Measurements from ENCODE around the gene ZNF423. TPM values are rescaled to one million over a fixed set of nuclear protein-coding genes. Genes with fewer than 3 reads are reported as not detected.

Gene ZNF423
- polyA plus RNA-seq, 3 donors = 24.8 to 33.2 (median 25.8) TPM

DNA sequence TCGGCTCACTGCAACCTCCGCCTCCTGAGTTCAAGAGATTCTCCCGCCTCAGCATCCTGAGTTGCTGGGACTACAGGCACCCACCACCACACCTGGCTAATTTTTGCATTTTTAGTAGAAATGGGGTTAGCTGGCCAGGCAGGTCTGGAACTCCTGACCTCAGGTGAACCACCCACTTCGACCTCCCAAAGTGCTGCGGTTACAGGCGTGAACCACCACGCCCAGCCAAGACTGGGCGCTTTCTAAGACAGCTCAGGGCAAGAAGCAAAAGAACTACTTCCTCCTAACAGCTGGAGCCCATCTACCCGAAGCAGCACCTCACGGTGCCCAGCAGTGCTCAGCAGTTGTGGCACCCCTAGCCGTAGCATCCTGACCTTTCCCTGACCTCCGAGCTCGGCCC, 109.4 kb downstream of the ZNF423 start:
- DNase-seq (ENCODE audit: extremely low read depth in 1 of 11, low read depth in 9 of 11, low spot score in 4 of 11) = no peak

- DNase-seq (ENCODE audit: extremely low read depth in 1 of 11, low read depth in 9 of 11, low spot score in 4 of 11) = no peak
Observed at GRCh38 chr16:49745311-49745747, 110.6 kb downstream of the ZNF423 start.

DNA sequence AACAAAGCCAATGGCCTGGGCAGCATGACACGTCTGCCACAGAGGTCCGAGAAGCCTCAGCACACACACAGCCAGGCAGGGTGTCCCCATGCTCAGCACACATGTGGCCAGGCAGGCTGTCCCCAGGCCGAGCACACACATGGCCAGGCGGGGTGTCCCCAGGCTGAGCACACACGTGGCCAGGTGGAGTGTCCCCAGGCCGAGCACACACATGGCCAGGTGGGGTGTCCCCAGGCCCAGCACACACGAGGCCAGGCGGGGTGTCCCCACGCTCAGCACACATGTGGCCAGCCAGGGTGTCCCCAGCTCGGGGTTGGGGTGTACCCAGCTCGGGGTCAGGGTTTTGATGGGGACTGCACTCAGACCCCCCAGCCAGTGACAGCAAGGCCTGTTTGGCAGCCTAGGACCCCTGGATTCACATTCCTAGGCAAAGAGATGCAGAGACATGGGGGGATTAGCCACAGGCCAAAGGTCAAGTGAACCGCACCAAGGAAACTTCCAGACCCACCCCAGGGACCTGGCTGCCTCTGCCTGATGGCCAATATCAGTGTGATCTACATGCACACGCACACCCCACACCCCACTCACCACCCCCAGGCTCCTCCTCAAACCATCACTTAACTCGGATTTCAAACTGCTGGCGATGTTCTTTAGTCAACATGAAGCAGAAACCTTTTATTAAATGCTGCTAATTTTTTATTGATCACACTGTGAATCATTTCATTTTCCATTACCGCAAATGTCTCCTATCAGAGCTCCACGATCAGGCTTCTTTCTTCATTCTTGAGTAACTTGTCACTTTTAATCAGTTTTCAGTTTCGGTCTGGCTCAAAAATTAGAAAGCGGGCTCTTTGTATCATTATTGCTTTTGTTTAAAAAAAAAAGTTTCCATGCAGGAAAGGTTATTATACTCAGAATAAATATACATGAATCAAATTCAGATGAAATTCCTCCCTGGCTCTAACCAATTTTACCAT, 111.4 kb downstream of the ZNF423 start:
- DNase-seq (ENCODE audit: extremely low read depth in 1 of 11, low read depth in 9 of 11, low spot score in 4 of 11) = no peak

- DNase-seq (ENCODE audit: extremely low read depth in 1 of 11, low read depth in 9 of 11, low spot score in 4 of 11) = no peak
Observed at GRCh38 chr16:49743658-49744057, 112.3 kb downstream of the ZNF423 start.

DNA sequence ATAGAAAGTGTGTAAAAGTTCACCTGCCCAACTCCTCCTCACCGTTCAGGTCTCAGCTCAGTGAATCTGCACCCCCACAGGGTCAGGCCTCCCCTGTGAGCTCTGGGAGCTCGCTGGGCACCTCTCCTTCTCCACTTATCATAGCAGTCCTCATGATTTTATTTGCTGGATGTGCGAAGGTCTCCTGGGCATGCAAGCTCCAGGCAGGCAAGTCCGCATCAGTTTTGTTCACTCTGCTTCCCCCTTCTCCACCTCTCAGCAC, 112.8 kb downstream of the ZNF423 start:
- DNase-seq (ENCODE audit: extremely low read depth in 1 of 11, low read depth in 9 of 11, low spot score in 4 of 11) = no peak

DNA sequence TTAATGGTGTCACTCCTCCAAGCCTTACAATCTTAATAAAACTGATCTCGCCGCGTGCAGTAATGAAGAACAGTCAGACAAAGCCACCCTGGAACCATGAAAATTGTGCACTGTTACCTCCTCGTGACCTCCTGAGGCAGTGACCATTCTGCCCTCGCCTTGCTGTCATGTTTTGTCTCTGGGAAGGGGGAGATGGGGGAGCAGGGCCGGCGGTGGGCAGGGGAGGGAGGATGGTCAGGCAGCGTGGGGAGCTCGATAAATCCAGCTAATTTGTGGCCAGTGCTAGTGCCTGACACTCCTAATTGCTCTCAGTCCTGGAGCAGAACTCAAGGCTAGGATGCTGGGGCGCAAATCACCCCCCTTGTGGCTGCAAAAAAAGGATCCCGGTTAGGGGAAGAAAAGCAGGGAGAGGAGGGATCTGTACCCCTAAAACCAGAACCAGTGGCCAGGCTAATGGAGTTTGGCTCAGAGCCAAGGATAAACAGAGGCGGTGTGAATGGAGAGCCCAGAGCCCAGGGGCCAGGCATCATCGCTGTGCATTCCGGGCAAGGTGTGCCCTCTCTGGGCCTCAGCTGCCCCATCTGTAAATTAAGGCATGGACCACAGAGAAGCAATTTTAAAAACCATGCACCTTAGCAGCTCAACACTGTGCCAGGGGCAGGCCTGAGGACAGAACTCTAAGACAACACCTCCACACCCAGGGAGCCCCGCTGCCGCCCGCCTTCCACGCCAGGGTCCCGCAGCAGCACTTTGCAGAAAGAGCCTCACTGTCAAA, 113.3 kb downstream of the ZNF423 start:
- peak in 4 of 11 donors; percentile 70 to 74 (median 72) for DNase-seq (ENCODE audit: extremely low read depth in 1 of 11, low read depth in 9 of 11, low spot score in 4 of 11)

GRCh38 chr16:49740256-49740655, 115.7 kb downstream of the ZNF423 start:
- no peak for DNase-seq (ENCODE audit: extremely low read depth in 1 of 11, low read depth in 9 of 11, low spot score in 4 of 11)

GRCh38 chr16:49739381-49739780, 116.5 kb downstream of the ZNF423 start:
- no peak for DNase-seq (ENCODE audit: extremely low read depth in 1 of 11, low read depth in 9 of 11, low spot score in 4 of 11)

GRCh38 chr16:49738832-49739231, 117.1 kb downstream of the ZNF423 start:
- no peak for DNase-seq (ENCODE audit: extremely low read depth in 1 of 11, low read depth in 9 of 11, low spot score in 4 of 11)

GRCh38 chr16:49738001-49738400, 117.9 kb downstream of the ZNF423 start:
- no peak for DNase-seq (ENCODE audit: extremely low read depth in 1 of 11, low read depth in 9 of 11, low spot score in 4 of 11)

GRCh38 chr16:49737541-49737940, 118.4 kb downstream of the ZNF423 start:
- DNase-seq (ENCODE audit: extremely low read depth in 1 of 11, low read depth in 9 of 11, low spot score in 4 of 11) = no peak

GRCh38 chr16:49734331-49734730, 121.6 kb downstream of the ZNF423 start:
- DNase-seq (ENCODE audit: extremely low read depth in 1 of 11, low read depth in 9 of 11, low spot score in 4 of 11) = no peak

DNA sequence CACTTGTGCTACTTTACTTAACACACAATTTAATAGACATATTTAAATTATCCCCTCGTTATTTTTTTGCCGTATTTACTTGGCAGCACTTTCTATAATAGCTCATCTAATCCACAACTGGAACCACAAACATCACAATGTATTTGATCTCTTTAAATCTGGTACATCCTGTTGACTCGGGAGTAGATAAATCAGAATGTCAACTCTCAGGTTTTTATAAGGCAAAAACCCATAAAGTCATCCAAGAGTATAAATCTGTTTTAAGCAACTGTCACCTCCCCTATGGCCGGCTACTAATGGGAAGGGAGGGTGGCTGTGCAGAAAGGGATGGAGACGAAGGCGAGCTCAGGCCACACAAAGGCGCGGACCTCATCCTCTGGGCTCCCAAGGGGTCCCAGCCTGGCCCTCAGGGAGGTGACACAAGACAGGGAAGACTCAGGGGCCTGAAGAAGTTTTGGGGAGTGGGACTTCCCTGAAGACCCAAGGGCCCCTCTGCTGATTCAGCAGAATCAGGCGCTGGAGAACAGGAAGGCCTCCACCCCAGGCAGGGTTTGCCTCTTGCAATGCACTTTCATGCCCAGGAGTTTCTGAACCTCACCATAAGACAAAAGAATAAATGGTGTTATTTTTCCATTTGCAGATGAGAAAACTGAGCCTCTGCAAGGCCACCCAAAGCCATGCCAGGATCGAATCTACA, 122.5 kb downstream of the ZNF423 start:
- peak in 8 of 11 donors; percentile 62 to 83 (median 76) for DNase-seq (ENCODE audit: extremely low read depth in 1 of 11, low read depth in 9 of 11, low spot score in 4 of 11)

DNA sequence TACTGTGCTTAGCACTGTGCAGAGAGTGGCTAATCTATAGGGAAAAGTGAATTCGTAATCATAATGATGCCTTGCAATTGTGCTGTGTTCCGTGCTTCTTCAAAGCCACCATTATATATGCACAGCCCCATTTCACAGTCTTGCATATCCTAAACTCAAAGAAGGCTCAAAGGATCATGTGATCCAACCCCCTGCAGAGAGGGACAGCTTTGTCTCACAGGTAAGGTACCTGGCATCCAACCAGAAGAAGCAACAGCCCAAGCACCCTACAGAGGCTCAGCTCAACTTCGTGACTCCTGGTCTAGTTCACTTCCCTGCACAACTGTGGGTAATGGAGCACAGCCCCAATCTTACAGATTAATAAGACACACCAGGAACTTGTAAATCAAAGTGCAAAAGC, 124.0 kb downstream of the ZNF423 start:
- DNase-seq (ENCODE audit: extremely low read depth in 1 of 11, low read depth in 9 of 11, low spot score in 4 of 11) = no peak

DNA sequence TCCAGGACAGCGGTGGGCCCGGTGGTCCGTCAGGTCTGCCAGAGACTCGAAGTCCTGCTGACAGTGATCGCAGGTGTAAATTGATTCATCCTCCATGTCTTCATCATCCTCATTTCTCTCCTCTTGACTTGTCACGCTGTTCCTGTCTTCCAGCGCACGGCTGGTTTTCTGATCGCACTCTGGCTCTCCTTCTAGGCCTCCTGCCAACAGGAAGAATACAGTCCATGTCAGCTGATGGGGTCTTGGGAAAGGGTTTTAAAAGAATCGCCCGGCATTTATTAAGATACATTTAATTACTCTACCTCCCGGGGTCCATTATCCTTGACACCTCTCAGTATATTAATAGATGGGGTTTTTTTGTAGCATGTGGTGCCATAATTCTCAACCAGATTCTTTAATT, 125.1 kb downstream of the ZNF423 start:
- DNase-seq (ENCODE audit: extremely low read depth in 1 of 11, low read depth in 9 of 11, low spot score in 4 of 11) = no peak

DNA sequence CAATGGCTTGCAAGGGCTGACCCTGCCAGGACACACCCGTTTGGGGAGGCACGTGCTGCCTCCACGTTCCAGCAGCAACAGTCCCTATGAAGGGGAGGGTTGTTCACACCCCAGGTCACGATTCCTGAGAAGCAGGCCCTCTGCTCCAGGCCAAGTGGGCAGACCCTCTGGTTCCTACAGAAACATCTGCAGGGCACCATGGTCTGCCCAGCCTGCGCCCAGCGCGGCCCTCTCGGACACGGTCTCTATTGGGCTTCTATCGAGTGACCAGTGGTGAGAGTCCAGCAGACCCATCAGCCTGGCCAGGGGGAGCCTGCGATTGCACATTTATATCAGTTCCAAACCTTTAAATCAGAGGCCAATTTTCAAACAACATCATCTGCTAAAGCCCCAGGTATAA, 128.3 kb downstream of the ZNF423 start:
- no peak for DNase-seq (ENCODE audit: extremely low read depth in 1 of 11, low read depth in 9 of 11, low spot score in 4 of 11)

DNA sequence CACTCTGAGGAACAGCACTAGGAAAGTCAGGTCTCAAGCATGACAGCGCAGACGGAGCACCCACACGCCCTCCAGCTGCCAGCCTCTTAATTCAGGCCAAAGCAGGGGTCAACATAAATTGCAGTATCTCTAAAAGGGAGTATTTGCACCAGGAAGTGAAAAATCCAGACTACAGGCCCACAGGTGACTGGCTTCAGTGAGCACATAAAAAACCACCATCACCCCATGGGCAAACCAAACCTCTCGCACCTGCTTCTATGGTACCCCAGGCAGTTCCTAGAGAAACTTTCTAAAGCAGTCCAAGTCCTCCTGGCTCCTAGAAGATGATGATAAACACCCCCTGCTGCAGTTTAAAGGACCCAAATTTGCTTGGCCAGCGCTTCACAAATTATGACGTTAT, 129.8 kb downstream of the ZNF423 start:
- DNase-seq (ENCODE audit: extremely low read depth in 1 of 11, low read depth in 9 of 11, low spot score in 4 of 11) = no peak

DNA sequence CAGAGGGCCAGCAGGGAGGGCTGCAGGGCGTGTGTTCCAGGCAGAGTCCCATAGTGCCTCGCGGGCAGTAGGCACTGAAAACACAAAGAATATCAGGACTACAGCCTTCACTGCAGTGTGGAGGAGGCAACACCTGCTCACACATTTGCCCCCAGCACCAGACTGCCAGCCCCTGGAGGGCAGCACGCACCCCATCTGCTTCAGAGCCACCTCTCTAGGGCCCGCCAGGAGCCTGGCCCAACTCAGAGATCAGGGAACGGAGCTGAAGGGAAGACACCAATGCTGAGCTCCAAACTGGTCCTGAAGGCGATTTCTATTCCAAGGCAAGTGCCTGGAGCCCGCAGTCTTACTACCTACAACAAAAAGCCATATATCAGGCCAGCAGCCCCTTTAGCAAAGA, 130.3 kb downstream of the ZNF423 start:
- no peak for DNase-seq (ENCODE audit: extremely low read depth in 1 of 11, low read depth in 9 of 11, low spot score in 4 of 11)

DNA sequence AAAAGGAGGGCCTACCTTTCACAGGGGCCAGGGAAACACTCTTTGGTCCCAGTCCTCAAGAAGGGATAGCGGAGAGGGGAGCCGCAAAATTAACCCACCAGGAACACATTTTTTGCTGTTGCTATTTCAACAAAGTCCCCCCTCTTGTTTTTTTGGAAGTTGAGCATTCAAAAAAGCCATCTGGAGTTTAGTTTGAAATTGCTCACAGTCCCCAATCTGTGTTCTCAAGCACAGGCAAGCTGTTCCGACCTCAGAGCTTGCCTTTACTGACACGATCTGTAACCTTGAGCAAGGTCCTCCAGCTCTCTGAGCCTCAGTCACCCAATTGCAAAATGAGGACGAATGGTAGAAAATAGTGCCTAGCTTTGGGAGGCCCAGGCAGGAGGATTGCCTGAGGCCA, 131.1 kb downstream of the ZNF423 start:
- DNase-seq (ENCODE audit: extremely low read depth in 1 of 11, low read depth in 9 of 11, low spot score in 4 of 11) = no peak

GRCh38 chr16:49723310-49723709, 132.6 kb downstream of the ZNF423 start:
- no peak for DNase-seq (ENCODE audit: extremely low read depth in 1 of 11, low read depth in 9 of 11, low spot score in 4 of 11)
